Mammary epithelial cell (primary cell): ENCODE measurements around the gene ZSCAN1.

Experiments used
- EZH2 ChIP-seq: IDR thresholded peaks from 2 replicates; pipeline ENCODE4 v1.6.1; 2012; ENCODE audit warnings: low read length, inconsistent platforms, borderline replicate concordance
- TF ChIP-seq, protein P1 (sequence below), 2 donors: IDR thresholded peaks in 1 of 2; conservative IDR thresholded peaks in 1 of 2; 2 replicates each; pipeline ENCODE4 v1.5.1; 2011 to 2012; ENCODE audit warnings: inconsistent platforms in 2 of 2, low read length in 2 of 2, mild to moderate bottlenecking in 2 of 2, control low read depth in 1 of 2, low read depth in 1 of 2; ENCODE audit not compliant: insufficient read depth in 1 of 2; ENCODE audit errors: extremely low read depth in 1 of 2

DNA sequence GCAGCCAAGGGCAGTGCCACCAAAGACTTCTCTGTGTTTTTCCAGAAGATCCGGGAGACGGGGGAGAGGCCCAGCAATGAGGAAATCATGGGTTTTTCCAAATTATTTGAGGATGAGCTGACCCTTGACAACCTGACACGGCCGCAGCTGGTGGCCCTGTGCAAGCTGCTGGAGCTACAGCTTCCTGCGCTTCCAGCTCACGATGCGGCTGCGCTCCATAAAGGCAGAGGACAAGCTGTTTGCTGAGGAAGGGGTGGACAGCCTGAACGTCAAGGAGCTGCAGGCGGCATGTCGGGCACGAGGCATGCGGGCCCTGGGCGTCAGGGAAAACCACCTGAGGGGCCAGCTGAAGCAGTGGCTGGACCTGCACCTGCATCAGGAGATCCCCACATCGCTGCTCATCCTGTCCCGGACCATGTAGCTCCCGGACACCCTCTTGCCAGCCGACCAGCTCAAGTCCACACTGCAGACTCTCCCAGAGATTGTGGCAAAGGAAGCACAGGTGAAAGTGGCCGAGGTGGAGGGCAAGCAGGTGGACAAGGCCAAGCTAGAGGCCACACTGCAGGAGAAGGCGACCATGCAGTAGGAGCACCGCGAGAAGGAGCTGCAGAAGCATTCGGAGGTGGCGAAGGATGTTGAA lies 11.7 kb downstream of the ZSCAN1 start:
- TF ChIP-seq, protein P1, sequence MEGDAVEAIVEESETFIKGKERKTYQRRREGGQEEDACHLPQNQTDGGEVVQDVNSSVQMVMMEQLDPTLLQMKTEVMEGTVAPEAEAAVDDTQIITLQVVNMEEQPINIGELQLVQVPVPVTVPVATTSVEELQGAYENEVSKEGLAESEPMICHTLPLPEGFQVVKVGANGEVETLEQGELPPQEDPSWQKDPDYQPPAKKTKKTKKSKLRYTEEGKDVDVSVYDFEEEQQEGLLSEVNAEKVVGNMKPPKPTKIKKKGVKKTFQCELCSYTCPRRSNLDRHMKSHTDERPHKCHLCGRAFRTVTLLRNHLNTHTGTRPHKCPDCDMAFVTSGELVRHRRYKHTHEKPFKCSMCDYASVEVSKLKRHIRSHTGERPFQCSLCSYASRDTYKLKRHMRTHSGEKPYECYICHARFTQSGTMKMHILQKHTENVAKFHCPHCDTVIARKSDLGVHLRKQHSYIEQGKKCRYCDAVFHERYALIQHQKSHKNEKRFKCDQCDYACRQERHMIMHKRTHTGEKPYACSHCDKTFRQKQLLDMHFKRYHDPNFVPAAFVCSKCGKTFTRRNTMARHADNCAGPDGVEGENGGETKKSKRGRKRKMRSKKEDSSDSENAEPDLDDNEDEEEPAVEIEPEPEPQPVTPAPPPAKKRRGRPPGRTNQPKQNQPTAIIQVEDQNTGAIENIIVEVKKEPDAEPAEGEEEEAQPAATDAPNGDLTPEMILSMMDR (conservative IDR thresholded peaks at IDR 0.05 in 1 of 2, IDR thresholded peaks at IDR 0.05 in 1 of 2; ENCODE audit: extremely low read depth in 1 of 2, insufficient read depth in 1 of 2, low read depth in 1 of 2, low read length in 2 of 2): no peak
- TF ChIP-seq EZH2: no peak
